AG09309 (cell line): ENCODE data around the gene FILIP1L.

ENCODE experiments used
- DNase-seq: peaks from one replicate; pipeline ENCODE4 v3.0.0-alpha.2; 2010; ENCODE audit warnings: low read depth
- H3K4me3 ChIP-seq: 2 replicates; pipeline ENCODE4 v1.5.1; 2011; ENCODE audit warnings: mild to moderate bottlenecking, low read depth, low read length, moderate library complexity; ENCODE audit not compliant: control insufficient read depth
- TF ChIP-seq, protein P1 (sequence below): IDR thresholded peaks from 2 replicates; pipeline ENCODE4 v1.5.1; 2011; ENCODE audit warnings: mild to moderate bottlenecking, low read depth, low read length, inconsistent platforms; ENCODE audit not compliant: insufficient read depth, control insufficient read depth; ENCODE audit errors: missing control alignments

FILIP1L gene

DNA sequence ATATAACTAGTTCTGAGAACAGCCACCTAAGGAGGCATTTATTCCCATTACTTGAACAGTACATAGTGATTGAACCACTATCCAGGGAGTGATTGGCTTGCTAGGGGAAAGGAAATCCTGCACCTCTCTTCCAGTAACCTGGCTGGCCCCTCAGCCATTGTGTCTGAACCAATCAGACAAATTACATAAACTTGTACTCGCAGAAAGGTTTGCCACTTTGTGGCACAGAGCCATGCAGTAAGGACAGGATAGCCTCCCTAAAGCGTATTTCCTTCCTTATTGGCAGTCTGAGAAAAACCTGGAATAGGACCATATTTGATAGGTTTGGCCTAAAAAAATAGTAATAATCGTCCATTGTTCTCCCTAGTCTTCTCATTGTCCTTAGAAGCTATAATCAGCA, 277.6 kb downstream of the FILIP1L start:
- TF ChIP-seq, protein P1, sequence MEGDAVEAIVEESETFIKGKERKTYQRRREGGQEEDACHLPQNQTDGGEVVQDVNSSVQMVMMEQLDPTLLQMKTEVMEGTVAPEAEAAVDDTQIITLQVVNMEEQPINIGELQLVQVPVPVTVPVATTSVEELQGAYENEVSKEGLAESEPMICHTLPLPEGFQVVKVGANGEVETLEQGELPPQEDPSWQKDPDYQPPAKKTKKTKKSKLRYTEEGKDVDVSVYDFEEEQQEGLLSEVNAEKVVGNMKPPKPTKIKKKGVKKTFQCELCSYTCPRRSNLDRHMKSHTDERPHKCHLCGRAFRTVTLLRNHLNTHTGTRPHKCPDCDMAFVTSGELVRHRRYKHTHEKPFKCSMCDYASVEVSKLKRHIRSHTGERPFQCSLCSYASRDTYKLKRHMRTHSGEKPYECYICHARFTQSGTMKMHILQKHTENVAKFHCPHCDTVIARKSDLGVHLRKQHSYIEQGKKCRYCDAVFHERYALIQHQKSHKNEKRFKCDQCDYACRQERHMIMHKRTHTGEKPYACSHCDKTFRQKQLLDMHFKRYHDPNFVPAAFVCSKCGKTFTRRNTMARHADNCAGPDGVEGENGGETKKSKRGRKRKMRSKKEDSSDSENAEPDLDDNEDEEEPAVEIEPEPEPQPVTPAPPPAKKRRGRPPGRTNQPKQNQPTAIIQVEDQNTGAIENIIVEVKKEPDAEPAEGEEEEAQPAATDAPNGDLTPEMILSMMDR = no peak
- no peak for DNase-seq
- H3K4me3 ChIP-seq = no peak overlapping the region

DNA sequence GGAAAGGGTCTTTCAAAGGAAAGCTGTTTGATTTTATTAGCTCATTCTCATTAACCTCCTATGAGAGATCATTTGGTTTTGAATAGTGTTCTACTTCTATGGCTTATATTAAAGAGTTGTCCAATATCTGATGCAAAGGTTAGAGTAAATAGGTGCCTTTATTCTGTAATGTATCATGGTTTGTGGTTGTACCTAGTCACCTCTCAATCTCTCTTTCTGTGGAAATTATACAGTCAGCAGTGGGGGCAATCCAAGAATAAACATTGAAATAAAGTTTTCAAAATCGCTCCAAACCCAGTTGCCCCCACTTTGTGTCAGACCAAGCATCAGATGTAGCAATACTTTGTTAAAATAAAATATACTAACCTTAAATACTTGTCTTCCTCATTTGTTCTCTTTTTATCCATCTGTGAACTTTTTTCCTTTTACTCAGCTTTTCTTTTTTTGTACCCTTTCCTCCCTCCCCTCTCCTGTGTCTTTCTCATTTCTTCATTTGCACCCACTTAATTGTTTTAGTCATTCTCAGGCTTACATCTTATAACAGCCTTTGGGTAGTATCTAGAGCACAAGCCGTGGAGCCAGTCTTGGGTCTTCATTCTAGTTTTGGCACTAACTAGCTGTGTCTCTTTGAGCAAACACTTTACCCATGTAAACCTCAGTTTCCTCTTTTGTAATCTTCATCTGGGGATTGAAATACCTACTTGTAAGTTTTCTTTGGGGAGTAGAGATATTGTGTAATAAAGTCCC, 279.9 kb downstream of the FILIP1L start:
- DNase-seq = no peak
- no peak overlapping the region for H3K4me3 ChIP-seq
- TF ChIP-seq, protein P1 = no peak

DNA sequence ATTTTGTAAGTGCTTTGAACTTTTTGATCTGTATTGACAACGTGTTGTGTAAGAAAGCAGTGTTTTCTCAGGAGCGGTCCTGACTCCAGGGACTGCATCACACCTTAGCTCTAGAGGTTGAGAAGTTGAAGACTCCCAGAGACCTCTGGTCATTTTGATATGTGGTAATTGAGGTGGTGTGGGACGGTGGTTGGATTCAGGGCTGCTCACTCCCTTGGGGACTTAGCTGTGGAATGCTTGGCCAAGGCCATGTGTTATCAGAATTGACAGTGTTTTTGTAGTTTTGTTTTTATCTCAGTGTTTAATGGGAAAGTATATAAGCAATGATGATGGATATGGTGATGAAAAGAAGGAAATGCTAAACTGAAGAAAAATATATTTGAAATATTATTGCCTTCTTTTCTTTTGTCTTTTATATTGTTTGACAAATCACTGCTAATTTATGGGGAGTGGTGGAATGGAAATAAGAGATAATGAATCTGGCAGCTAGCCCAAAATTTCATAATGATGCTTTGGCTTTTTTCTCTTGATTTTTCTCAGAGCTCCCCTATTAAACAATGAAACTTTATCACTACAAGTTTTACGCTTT, 280.6 kb downstream of the FILIP1L start:
- DNase-seq = no peak
- TF ChIP-seq, protein P1 = no peak
- no peak overlapping the region for H3K4me3 ChIP-seq

DNA sequence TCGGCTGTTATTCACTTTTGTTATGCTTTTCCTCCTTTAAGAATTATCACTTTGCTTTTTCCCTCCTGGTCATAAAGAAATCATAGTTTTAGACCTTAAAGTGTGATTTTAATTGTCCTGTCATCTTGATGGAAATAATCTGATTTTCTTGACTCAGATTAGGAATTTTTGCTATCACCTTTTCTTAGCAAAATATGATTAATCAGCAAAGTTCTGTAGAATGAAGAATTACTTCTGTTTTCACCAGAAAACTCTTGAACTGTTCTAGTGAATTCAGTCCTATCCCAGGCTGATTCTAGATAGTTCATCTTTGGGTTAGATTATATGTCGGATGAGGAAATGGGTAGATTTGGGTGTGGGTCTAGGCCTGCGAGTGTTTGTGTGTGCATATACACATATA, 284.5 kb downstream of the FILIP1L start:
- H3K4me3 ChIP-seq = no peak overlapping the region
- no peak for DNase-seq
- TF ChIP-seq, protein P1 = no peak

DNA sequence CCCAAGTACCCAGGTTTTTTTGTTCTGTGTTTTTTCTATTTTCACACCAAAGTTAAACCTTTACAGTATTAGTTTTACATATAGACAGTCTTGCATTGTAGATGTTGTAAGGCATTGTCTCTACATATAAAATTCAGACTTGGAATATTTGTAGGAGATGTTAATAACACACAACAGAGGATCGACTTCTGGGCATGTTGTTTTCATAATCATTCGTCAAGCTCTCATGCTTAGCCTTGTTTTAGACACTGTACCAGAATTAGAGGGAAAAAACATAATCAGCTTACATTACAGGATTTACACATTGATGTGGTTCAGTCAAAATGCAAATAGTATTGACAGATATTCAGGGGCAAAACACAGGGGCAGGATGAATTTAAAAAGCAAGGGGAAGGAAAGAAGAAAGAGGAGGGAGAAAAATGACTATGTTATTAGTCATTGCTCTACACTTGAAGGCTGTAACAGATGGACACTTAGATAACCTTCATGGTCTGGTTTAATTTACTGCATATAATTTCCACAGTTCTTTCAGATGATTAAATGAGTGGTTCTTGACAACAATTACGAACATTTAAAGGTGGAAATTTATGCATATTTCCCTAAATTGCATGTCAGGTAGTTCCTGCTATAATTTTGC, 289.2 kb downstream of the FILIP1L start:
- no peak for DNase-seq
- H3K4me3 ChIP-seq = no peak overlapping the region

More for the DNA sequence above, 289.2 kb downstream of the FILIP1L start:
- TF ChIP-seq, protein P1 = no peak
